GM19463 (cell line): ENCODE results near the gene LGALS9.
"Not testable (repeated sequence)": the region's sequence is repeated elsewhere in the genome, so short reads cannot be mapped to it uniquely, and the experiment has no call there.

Experiments used
- ATAC-seq: cut with Tn5 transposase; IDR thresholded peaks from one replicate; pipeline ENCODE4 v1.9.1; 2021; ENCODE audit warnings: mild to moderate bottlenecking, moderate library complexity; ENCODE audit not compliant: unreplicated experiment

LGALS9 gene

GRCh38 chr17:27651411-27652345 lies 20.7 kb downstream of the LGALS9 start:
- ATAC-seq = no peak

DNA sequence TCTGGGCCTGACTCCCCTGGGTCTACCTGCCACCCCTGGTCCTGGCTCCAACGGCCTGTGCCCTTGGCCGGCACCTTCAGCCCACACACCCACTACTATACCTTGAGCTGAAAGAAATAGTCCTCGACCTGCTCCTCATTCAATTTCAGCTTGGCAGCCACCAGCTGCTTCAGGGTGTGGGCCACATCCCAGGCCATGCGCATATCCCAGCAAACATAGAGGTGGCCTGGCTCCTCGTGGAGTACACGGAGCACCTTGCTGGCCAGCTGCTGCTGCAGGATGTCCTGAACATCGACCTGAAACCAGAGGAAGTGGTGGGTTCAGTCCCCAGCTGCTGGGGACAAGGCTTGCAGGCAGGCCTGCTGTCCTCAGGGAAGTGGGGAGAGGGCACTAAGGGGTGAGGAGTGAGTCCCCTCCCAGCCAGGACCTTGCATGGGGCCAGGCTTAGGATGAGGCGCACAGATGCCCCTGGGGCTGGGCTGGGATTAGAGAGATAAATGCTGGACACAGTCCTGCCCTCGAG lies 22.5 kb downstream of the LGALS9 start:
- not testable (repeated sequence) for ATAC-seq

DNA sequence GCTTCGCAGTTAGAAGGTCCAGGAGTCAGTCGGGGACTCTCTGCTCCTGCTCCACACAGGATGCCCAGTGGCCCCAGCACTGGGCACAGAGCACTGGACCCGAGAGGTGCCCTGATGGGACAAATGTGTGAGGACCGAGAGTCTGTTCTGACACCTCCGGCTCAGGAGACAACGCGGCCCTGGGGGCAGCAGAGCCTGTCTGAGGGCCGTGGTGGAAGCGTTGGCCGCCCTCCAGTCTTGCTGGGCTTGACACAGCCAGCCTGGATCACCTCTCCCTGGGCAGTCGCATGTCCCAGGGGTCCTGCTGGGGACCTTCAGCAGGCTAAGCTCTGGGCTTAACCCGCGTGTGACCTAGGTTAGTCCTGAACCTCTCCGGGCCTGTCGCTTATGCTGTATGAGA lies 23.1 kb downstream of the LGALS9 start:
- no peak for ATAC-seq

DNA sequence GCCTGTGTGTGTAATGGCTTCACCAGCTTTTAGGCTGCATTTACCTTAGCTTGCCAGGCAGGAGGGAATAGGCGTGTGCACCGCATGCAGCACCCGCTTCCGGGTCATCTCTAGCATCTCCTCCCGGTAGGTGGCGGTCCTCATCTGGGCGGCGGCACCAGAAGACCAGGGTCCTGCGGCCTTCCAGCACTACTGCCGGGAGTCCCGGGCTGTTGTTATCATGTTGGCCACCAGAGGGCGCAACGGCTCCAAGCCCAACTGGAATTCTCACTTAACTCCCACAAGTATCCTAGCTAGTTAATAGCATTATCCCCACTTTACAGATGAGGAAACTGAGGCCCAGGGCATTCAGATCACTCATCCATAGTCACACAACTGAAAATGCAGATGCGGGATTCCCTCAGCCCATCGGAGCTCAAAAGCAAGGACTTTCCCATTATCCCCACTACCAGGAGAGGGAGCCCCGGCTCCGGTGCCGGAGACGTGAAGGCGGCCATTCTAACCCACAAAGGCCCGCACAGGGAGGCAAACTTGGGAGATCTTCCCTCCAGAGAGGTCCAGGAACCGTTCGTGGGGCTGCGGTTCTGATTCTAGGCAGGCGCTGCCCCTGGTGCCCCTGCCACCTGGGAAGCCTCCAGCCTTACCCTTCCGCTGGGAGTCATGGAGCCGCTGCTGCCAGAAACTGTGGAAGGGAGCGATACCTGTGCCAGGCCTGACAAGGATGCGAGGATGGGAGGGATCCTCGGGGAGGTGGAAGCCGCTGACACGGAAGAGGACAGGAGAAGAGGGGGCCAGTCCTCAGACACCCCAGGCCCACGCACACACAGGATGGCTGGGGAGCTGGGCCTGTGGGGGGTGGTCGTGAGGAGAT lies 23.9 kb downstream of the LGALS9 start:
- ATAC-seq = peak; percentile 78

DNA sequence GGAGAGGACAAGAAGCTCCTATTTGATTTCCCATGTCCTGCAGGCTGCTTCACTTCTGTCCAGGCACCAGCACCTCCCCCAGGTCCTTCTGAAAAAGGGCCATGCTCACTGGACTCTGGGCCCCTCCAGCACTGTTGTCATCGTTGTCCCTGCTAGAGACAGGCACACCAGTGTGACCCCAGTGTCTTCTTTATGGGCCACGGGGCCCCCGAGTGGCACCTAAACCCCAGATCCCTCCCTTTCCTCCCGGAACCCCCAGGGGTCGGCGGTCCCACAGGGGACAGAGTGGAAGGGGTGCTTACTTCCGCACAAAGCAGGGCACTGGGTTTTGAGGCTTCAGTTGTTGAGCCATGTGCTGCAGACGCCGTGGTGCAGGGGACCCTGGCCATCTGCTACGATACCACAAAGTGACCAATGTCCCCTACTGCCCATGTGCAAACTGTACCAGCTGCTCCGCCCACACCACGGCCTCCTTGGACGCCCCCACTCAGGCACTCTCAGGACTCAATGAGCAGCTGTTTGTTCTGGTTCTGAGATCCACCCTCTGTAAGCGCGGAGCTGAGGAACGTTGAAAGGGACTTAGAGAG lies 24.6 kb downstream of the LGALS9 start:
- not testable (repeated sequence) for ATAC-seq

- ATAC-seq = not testable (repeated sequence)
Observed at GRCh38 chr17:27656620-27657019, 25.6 kb downstream of the LGALS9 start.

GRCh38 chr17:27657620-27658019 lies 26.6 kb downstream of the LGALS9 start:
- ATAC-seq = no peak

GRCh38 chr17:27659683-27660082 lies 28.7 kb downstream of the LGALS9 start:
- ATAC-seq = no peak

GRCh38 chr17:27660436-27660835 lies 29.4 kb downstream of the LGALS9 start:
- ATAC-seq = no peak

DNA sequence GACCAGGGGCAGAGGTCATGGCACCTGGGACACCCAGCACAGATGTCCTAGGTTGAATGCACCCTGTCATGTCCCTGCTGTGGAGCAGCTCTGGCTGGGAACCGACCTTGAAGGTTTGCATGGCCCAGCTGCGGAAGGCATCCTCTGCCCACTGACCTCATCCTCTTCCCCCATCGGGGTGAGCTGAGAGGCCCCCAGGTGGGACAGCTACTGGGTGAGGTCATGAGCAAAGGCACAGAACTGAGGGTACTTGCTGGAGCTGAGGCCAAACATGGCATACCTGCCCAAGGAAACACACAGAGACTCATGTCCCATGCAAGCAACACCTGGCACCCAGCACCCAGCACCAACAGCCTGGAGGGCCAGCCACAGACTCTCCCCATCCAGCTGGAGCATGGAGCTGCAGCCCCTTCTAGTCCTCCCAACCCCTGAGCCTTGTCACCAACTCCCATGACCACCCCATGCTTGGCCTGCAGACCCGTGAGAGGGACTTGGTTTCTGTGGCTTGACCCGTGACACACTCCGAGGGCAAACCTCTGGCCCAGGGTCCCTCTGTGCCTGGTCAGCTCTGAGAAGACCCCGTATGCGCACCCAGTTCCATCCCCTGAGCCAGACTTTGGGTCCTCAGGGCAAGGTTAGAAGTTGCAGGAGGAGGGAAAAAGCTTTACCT lies 33.1 kb downstream of the LGALS9 start:
- no peak for ATAC-seq

- no peak for ATAC-seq
Observed at GRCh38 chr17:27664606-27664965, 33.6 kb downstream of the LGALS9 start.

DNA sequence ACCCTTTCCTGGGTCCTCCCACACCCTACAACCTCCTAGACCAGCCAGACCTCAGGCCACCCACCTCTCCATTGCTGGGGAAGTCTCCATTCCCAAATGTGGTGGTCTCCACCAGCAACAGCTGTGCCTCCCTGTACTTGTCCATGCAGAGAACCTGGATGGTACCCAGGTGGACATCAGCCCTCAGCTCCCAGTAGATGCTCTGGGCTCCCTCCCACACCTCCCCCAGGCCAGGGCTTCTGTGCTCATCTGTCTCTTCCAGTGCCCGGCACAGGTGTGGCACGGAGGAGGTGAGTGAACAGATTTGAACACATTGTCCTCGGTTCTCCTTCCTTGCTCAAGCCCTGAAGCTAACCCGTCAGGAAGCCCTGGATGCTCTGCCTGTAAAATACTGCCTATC lies 34.6 kb downstream of the LGALS9 start:
- ATAC-seq = no peak

- not testable (repeated sequence) for ATAC-seq
Observed at GRCh38 chr17:27666270-27666669, 35.3 kb downstream of the LGALS9 start.

DNA sequence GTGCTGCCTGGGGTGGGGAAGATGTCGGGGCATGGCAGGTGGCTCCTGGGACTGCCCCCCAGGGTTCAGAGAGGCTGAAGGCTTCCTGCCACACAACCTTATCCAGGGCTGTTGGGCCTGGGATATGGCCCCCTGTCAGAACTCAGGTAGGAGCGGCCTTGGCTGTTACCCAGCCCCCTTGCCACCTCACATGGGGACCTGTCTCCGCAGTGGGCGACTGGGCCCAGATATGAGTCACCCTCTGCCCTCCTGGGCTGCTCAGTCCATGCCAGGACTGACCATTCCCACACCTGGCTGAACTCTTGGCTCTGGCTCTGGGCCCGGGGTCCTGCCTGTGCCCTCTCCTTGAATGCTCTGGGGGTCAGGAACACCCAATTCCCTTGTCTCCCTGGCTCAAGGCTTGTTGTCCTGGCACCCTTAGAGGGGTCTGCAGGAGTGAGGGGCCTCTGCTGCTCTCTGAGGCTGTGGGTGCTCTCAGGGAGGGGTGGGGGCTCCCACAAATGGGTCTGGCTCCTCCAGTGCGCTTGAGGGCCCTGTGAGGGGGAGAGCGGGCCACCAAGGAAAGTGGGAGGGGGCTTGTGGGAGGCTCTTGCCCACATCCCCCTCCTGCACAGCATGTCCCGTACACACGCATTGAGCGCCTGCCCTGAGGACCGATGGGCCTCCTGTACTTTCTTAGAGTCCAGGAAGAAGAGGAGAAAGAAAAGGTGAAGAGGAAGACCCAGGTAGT lies 36.0 kb downstream of the LGALS9 start:
- ATAC-seq = no peak

GRCh38 chr17:27667656-27668487 lies 36.9 kb downstream of the LGALS9 start:
- ATAC-seq = no peak

DNA sequence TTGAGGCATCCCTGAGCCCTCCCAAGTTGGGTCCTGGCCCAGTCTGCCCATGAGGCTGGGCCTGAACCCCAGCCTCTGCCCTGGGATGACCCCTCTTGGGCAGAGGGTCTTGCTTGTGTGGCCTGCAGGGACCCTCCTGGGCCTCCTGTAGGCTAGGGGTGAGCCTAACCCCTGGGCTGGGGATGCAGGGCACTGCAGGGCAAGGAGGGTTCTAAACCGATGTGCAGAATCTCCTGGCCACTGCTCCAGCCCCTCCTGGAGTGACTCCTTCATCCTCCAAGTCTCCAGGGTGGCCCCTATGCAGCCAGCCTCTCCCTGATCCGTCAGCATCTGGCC lies 37.5 kb downstream of the LGALS9 start:
- ATAC-seq = no peak

GRCh38 chr17:27669136-27669535 lies 38.1 kb downstream of the LGALS9 start:
- no peak for ATAC-seq

DNA sequence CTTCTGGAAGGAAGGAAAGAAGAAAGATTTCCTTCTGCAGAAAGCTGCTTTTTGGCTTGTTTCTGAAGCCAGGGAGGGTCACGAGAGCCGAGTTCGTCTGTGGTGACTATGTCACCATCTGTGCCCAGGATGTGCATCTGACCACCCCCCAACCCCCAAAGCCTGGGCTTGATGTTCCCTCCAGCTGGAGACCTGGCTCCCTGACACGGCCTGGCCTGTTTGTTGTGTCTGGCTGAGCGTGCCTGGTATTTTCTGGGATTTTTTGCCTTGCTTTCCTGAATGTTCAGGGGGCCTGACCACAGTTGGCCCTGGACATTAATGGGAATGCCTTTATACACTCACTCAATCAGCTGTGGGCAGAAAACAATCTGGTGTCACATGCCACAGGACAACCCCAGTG lies 38.9 kb downstream of the LGALS9 start:
- no peak for ATAC-seq
